ENCODE results near the gene CHD9.

GRCh38 chr16:53159781-53160436 lies 105.1 kb downstream of the CHD9 start:
- TF ChIP-seq POLR2AphosphoS5 (IDR thresholded peaks at IDR 0.05) (no peak), CTCF (IDR thresholded peaks at IDR 0.05) (peak; percentile 59 to 72 (median 71)), POLR2A (IDR thresholded peaks at IDR 0.05; ENCODE audit: low read depth) (no peak)
